Tongue (tissue), 2 donors: ENCODE data around the gene PTP4A2. TPM values are rescaled to one million over a fixed set of nuclear protein-coding genes. Genes with fewer than 3 reads are reported as not detected.
"Not testable (repeated sequence)": the region's sequence is repeated elsewhere in the genome, so short reads cannot be mapped to it uniquely, and the experiment has no call there.

Experiments used
- DNase-seq: peaks from one replicate; pipeline ENCODE4 v3.0.0-alpha.2; 2015
- total RNA-seq: library from RNA; depleted of rRNA; stranded (reverse); fragments of >200 nt; gene quantifications from one replicate; pipeline ENCODE4 v1.2.3, GENCODE V29; 2014

PTP4A2 gene
- total RNA-seq, 1 donor from 2014 or later, result 254 TPM

DNA sequence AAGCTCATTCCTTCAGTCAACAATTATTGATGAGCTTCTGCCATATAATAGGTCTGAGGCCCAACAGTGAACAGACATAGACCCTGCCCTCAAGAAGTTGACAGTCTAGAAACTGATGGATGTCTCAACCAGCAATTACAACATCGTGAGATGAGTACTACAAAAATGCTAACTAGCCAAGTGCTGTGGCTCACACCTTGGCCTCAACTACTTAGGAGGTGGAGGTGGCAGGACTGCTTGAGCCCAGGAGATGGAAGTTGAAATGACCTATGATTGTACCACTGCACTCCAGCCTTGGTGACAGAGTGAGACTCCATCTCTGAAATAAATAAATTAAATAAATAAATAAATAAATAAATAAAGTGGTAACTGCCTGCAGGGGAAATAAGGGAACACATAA is 11.7 kb upstream of the PTP4A2 start:
- DNase-seq, result no peak

DNA sequence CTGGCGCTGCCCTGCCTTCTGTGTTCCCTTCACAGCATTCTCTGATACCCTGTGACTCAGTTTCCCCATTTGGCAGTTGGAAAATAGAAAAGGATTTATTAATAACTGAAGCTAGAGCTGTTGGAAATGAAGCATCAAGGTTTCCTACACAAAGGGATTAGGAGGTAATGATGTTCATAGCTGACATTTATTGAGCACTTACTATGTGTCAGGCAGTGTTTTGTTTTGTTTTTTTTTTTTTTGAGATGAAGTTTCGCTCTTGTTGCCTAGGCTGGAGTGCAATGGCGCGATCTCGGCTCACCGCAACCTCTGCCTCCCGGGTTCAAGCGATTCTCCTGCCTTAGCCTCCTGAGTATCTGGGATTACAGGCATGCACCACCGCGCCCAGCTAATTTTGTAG is 7.5 kb upstream of the PTP4A2 start:
- DNase-seq, result not testable (repeated sequence)

DNA sequence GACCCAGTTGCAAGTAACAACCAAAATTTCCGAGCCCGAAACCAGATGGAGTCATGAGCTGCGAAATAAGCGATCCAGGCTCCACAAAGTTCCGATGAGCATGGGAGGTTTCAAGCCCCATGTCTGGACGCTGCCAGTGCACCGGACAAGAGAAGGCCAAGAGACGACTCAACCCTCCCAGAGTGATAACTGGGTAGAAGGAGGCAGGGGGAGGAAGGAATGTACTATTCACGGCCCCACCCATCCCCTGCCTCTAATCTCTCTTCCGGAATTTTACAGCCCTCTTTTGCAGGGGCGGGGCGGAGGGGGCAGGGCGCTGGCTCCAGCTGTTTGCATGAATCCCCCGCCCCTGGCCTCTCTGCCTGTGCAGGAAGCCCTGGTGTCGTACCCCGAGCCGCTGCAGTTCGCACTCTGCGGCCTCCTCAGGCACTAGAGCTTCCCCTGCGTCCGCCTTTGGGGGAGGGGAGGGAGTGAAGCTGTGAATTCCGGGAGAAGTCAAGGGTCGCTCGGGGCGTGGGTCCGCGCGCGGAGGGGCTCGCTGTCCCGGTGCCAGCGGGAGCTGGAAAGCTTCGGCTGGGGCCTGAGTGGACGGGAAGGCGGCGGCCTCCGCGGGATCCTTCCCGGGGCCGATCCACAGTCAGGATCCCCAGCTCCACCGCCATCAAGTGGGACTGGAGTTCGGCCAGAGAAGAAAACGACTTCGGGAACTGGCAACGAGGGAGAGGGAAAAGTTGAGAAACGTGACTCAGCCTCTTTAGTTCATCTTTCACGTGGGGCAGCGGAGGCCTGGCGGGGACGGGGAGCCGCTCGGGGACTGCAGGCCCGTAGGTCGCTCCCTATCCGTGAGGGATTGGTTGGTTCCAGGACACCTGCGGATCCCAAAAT is 6.3 kb upstream of the PTP4A2 start:
- peak; percentile 96 for DNase-seq

DNA sequence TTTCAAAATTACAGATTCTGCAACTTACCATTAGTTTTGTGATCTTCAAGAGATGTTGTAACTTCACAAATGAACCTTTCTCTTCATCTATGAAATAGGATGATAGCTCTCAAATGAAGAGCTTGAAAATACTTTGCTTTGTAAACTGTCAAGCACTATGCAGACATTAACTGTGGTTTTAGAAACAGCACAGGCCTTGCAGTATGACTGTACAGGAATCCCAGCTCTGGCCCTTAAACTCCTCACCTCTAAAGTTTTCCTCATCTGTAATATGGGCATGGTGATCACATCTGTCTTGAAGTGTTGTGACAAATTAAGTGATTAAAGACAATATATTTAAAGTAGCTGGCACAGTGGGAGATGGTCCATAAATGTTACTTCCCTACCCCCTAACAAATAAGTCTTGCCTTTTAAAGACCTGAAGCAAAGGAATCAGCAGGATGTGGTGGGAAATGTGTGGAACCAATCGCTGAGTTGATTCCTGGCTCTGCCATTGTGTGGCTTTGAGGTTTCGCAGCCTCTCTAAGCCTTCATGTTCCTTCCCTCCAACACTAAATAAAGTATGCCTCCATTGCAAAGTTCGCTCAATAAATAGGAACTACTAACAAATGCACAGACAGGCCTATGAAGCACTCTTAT is 5.5 kb upstream of the PTP4A2 start:
- DNase-seq, result no peak

DNA sequence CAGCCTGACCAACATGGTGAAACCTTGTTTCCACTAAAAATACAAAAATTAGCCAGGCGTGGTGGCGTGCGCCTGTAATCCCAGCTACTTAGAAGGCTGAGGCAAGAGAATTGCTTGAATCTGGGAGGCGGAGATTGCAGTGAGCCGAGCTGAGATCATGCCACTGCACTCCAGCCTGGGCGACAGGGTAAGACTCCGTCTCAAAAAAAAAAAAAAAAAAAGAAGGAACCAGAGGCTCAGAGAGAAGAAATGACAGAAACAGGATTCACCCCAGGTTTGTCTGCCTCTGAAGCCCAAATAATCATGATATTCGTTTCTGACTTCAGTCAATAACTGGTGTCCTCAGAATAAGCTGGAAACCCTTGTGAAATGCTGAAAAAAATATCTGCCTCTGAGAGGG is 3.9 kb upstream of the PTP4A2 start:
- not testable (repeated sequence) for DNase-seq

DNA sequence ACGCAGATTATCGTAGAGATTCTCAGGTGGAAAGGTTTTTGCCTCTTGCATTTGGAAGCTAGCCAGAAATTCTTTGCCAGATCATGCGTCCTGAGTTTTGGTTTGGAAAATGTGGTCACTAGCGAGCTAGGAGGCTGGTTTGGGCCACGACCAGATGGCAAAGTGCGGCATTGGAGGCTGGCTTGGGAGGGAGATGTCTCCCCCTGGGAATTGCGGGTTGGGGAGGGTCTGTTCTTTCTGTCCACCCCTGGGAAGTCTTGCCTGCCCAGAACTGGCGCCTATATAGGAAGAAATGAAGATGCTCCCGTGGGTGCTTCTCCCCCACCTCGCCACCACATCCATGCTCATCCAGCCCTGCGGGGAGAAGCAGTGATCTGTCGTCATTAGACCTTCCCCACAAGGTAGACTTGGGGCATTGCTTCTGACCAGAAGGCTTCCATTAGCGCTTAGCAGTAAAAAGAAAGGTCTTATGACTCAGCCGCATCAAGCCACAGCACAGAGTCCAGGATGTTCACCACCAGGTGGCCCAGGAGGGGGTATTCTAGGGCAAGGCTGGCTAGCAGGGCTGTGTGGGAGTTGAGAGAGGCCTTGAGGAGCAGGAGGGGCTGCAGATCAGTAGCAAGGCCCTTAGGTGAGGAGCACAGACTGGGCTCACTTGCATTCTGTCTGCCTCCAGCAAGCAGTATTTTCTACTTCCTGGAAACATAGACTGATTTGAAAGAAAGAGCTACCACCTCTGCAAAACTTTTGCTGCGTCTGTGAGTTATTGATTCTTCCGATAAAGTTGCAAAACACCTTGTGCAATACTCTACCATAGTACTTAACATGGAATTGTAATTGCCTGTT is 1.5 kb upstream of the PTP4A2 start:
- no peak for DNase-seq

DNA sequence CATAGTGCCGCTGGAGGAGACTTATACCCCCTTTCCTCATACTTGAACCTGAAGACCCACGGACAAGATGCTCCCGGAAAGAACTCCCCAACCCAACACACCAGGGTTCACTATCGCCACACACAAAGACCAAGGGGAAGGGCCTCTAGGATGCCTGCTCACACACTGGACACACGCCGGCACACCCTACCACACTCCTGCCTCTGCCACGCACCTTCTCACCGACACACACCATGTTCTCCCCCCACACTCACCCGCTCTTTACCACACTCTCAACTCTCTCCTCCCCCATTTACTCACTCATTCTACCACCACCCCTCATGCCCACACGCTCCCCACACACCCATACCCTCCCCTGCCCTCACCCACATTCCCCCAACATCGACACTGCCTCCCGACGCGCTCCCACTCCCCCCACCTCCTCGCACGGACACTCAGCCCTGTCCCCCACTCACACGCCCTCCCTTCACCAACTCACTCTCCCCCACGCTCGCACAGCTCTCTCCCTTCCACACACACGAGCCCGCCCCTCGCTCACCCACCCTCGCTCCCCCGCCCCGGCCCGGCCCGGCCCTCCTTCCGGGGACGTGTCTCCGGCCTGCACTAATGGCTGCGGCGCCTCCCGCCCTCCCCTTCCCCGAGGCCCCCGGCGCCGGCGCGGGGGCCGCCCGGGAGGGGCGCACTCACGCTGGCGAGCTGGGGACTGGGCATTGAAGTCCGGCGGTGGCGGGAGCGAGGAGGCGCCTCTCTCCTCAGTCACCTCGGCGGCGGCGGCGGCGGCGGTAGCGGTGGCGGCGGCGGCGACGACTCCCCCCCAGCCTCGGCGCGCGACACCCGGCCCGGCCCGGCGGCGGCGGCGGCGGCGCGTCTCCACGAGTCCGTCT is 626 bp downstream of the PTP4A2 start:
- peak; percentile 87 for DNase-seq

DNA sequence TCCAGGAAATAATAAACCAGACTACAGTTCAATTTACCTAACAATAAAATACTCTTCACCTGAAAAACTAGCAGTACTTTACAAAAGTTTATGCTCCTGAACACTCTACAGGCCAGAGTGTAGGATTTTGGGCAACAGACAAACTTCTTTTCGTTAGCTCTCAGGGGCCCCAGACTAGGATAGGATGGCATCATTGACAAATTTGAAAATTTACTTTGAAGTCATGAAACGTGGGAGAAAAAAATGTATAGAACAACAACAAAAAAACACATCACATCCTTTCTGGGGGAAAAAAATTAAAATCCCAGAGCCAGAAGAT is 1.2 kb downstream of the PTP4A2 start:
- DNase-seq, result peak; percentile 19

DNA sequence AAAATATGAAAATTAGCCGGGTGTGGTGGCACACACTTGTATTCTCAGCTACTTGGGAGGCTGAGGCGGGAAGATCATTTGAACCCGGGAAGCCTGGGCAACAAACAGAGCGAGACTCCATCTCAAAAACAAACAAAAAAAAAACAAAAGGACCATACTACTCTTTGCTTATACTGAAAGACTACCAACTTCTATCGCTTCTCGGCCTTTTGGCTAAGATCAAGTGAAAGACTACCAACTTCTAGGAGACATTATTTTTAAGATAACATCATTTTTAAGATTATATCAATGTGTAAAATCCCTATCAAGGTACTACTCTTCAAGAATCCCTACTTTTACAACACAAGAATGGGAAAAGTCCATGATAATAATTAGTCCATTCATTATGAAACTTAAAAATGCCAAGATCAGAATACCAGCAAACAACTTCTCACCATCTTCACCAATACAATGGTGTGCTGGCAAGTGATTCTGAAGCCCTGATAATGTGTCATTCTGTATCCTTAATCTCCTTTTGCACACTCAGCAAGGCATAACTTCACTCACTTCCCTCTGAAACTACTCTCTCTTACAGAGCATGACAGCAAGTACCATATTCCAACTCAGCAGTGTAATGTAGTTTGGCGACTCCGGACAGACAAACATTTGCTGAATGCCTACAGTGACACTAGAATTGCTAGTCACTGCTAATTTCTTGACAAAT is 1.7 kb downstream of the PTP4A2 start:
- DNase-seq, result peak; percentile 18

DNA sequence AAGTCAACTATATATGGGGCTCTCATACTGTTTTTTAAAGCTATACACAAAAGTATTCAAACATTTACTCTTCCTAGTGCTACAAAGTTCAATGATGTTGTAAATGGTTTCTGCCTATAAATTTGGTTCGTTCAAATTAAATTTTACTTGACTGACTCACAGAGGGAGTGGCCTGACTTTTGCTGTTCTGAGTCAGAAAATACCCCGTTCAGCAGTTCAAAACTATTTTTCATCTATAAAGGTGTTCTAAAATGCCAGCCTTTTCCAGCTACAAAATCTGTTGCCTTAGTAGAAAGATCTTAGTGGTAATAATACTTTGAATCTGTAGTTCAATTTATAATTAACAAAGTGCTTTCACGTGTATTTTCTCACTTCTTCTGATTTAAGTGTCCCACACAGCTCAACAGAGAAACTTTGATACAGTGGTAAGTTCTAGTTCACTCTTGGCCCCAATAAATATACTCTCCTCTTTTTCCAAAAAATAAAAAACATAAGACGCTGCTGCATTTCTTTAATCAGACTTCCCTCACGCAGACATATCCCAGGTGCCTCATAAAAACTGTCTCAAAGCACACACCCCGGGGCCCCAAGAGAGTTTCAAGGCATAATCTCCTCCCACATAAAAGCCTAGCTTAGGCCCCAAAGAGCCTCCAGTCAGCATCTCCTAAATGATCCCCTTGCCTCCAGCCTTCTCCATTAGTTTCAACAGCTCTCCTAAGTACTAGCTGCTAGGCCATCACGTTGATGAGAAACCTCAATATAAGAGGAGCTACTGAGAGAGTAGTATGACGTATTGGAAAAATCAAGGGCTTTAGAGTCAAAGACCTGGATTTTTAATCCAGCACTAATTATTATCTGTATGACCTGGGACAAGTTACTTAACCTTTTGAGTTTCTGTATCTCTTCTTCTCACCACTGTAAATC is 3.2 kb downstream of the PTP4A2 start:
- DNase-seq, result no peak

DNA sequence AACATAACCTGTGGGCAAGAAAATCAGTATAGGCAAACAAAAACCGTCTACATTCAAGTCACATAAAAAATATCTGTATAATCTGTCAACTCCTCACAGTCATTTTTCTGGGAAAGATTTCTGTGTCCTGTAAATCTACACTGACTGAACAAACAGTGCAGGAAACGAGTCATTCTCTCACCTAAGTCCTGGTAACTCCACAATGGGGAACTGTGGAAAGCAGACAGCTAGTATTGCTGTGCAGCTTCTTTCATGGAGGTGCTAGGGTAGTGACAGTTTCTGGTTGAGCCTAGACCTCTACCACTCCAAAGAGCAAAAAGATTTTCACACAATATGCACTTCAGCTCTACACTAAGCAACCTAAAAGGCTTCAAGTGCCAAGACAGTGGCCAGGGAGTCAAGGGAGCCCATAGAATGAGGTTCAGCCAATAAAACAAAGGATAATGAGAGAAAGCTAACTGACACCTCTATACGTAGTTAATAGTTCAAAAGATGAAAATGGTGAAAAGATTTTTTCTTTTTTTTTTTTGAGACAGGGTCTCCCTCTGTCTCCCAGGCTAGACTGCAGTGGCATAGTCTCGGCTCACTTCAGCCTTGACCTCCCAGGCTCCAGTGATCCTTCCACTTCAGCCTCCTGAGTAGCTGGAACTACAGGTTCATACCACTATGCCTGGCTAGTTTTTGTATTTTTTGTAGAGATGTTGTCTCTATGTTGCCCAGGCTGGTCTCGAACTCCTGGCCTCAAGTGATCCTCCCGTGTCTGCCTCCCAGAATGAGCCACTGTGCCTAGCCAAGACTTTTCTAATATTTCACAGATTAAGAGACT is 5.5 kb downstream of the PTP4A2 start:
- DNase-seq, result no peak

DNA sequence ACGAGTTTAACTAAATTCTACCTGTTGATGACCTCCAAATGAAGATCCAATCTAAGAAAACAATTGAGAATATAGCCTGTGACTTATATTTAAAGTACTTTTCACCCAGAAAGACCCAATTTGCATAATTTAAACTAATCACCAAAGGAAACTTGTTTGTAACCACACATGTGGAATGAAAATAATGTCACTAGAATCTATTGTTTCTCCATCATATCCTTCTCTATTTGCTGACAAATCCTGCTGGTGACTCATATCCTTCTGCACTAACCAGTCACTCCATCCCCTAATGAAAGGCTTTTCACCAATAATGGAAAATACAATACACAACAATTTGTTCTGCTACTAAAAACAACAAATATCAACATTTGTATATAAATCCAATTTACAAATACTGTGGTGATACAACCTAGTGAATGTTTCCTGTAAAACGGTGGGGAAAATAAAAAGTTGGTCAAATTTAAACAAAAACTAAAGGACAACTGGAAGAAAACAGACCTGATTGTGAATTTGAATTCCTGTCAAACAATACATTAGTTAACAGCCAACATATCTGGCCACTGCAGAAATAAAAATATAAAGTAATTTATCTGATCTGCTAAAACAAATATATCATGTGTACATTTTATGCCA is 6.5 kb downstream of the PTP4A2 start:
- DNase-seq, result no peak

DNA sequence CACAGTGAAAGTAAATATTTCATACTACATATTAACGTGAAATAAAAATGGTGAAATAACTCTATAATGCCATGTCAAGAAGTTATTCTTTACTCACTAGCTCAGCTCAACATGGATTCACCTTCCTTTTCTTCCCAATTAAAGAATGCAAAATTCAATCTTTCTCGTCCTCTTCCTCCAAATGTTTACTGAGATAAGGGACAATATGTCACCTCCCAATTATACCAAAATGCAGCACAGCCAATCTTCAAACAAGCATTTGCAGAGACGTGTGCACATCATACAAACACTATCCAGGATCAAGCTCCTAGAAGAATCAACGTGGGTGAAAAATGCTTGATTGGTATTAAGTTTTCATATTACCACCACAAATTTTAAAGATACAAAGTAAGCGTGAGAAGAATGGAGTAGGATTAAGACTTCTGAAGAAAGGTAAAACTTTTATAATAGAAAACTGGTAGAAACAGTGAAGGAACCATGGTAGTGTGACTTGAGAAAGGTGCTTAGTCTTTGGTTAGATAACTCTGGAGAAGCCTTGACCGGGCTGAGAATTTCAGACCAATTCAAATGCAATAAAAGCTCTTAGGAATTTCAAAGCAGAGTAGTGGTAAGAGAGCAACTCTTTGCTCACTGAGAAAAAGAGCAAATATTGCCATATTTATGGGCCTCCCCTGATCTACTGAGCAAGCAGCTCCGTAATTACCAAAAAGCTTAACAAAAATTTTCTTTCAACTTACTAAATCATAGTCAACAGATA is 7.2 kb downstream of the PTP4A2 start:
- no peak for DNase-seq

DNA sequence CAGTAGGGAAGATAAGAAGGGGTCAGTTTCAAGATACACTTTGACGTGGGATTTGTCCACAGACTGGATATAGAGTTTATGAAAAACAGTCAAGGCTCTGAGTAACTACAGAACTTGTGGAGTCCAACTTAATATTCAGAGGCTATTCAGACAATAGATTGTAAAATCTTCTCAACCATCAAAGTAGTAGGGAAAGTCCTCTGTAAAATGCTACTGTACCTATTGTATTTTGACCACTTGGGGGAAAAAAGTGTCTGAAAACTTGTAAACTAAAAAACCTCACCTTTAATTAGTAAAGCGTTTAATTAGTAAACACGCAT is 10.5 kb downstream of the PTP4A2 start:
- DNase-seq, result no peak

DNA sequence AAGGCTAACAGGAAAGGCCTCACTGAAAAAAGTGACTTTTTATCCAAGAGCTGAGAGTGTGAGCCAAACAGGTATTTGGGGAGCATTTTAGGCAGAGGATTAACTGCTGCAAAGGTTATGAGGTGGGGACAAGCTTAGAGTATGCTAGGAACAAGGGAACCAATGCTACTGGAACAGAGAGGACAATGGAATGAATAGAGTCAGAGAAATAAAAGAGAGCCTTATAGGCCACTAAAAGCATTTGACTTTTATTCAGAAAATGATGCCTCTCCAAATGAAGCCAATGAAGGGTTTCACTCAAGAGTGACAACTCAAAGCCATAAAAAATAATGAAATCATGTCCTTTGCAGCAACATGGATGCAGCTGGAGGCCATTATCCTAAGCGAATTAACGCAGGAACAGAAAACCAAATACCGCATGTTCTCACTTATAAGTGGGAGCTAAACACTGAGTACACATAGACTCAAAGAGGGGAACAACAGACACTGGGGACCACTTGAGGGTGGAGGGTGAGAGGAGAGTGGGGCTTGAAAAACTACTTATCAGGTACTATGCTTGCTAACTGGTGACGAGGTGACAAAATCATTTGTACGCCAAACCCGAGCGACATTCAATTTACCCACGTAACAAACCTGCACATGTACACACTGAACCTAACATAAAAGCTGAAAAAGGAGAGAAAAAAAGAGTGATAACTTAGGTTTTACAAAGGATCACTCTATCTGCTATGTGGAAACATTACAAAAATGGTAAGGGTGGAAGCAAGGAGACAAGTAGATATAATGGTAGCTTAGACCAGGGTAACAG is 11.1 kb downstream of the PTP4A2 start:
- no peak for DNase-seq

DNA sequence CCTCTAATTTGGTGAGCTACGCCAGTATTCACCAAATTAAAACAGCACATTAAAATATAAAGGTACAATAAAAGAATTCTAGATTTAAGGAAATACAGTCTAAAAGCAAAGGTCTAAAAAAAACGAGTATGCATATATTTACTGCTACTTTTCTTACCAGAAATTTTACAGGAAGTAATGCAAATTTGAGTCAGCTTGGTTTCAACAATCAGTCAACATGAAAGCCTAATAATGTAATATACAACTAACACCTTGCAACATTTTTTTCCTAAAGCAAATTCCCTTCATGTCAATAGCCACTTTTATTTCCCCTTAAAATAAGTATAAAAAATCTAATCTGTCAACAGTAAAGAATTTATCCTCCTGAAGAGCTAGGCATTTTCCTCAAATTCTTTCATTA is 11.9 kb downstream of the PTP4A2 start:
- no peak for DNase-seq

DNA sequence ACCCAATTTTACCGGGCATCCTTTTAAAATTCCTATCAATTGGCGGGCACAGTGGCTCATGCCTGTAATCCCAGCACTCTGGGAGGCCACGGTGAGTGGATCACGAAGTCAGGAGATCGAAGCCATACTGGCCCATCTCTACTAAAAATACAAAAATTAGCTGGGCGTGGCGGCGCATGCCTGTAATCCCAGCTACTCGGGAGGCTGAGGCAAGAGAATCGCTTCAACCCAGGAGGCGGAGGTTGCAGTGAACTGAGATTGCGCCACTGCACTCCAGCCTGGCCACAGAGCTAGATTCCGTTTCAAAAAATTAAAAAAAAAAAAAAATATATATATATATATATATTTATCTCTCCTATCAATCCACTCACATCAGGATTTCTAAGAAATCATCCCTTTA is 12.3 kb downstream of the PTP4A2 start:
- not testable (repeated sequence) for DNase-seq
